Subcutaneous abdominal adipose tissue (tissue), 5 donors: ENCODE measurements around the gene CYB561D1.

Source experiments
- H3K27ac ChIP-seq: one replicate; pipeline ENCODE4 v1.7.0; 2013; ENCODE audit warnings: low read depth, mild to moderate bottlenecking, inconsistent platforms, low read length, moderate library complexity
- H3K27me3 ChIP-seq, 5 donors: one replicate each; pipeline ENCODE4 v1.7.0; 2013; ENCODE audit warnings: low read length in 5 of 5, inconsistent platforms in 1 of 5; ENCODE audit not compliant: control insufficient read depth in 5 of 5, insufficient read depth in 4 of 5
- H3K36me3 ChIP-seq, 5 donors: one replicate each; pipeline ENCODE4 v1.7.0; 2013; ENCODE audit warnings: low read length in 5 of 5; ENCODE audit not compliant: control insufficient read depth in 5 of 5, insufficient read depth in 5 of 5
- H3K4me1 ChIP-seq, 5 donors: one replicate each; pipeline ENCODE4 v1.7.0; 2013; ENCODE audit warnings: low read length in 5 of 5, mild to moderate bottlenecking in 3 of 5, moderate library complexity in 1 of 5; ENCODE audit not compliant: control insufficient read depth in 5 of 5, insufficient read depth in 5 of 5
- H3K4me3 ChIP-seq, 5 donors: one replicate each; pipeline ENCODE4 v1.7.0; 2013; ENCODE audit warnings: low read length in 5 of 5, low read depth in 1 of 5
- H3K9ac ChIP-seq, 5 donors: one replicate each; pipeline ENCODE4 v1.7.0; 2013; ENCODE audit warnings: low read length in 5 of 5, mild to moderate bottlenecking in 4 of 5, moderate library complexity in 3 of 5
- H3K9me3 ChIP-seq, 5 donors: one replicate each; pipeline ENCODE4 v1.7.0; 2013; ENCODE audit warnings: low read length in 5 of 5; ENCODE audit not compliant: control insufficient read depth in 5 of 5
- donor health status: healthy.
- donor health status: healthy.
- donor health status: healthy.
- donor health status: healthy.
- donor health status: healthy.

CYB561D1 gene

DNA sequence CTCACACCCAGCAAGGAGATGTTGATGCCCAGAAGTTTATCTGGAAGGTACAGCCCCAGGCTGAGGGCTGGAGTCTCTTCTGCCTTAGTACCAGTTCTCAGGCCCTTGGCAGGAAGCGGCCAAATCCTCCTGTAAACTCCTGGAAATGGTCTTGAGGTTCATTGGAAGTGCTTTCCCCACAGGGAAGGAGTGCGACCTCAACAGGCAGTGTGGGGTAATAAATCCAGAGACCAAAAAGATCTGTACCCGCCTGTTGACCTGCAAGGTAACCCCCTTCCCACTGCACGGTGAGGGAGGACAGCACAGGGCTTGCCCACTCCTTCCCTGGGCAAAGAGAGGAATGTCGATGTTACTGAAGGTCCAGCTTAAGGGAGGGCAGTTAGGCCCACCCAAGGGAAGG lies 5.7 kb upstream of the CYB561D1 start:
- Histone ChIP-seq H3K36me3 (peaks cover 0 to 29% (median 12%) of the 10 kb centered on the region in 5 donors), H3K9me3 (no peaks in the 10 kb centered on the region), H3K27ac (no peak overlapping the region), H3K4me1 (peaks cover 3 to 19% (median 14%) of the 10 kb centered on the region in 5 donors), H3K27me3 (no peaks in the 10 kb centered on the region), H3K9ac (no peak overlapping the region), H3K4me3 (no peak overlapping the region)

DNA sequence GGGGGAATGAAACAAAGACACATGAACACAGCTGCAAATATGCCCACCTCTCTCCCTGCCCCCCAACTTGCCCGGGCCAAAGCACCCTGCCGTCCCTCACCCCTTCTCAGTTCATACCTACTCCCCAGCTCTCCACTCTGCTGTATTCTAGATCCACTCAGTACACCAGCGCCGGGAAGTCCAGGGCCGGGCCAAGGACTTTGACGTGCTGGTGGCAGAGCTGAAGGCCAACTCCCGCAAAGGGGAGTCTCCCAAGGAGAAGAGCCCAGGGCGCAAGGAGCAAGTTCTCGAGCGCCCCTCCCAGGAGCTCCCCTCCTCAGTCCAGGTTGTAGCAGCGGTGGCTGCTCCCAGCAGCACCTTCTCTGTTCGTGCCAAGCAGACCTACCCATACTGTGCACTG lies 5.2 kb upstream of the CYB561D1 start:
- no peaks in the 10 kb centered on the region for H3K9me3 ChIP-seq
- H3K36me3 ChIP-seq: peaks cover 0 to 29% (median 12%) of the 10 kb centered on the region in 5 donors
- no peak overlapping the region for H3K9ac ChIP-seq
- no peak overlapping the region for H3K4me3 ChIP-seq
- H3K27ac ChIP-seq: no peak overlapping the region
- H3K4me1 ChIP-seq: peaks cover 4 to 20% (median 15%) of the 10 kb centered on the region in 5 donors
- no peaks in the 10 kb centered on the region for H3K27me3 ChIP-seq

- no peak overlapping the region for H3K4me3 ChIP-seq
- no peaks in the 10 kb centered on the region for H3K9me3 ChIP-seq
- H3K36me3 ChIP-seq: peaks cover 0 to 29% (median 12%) of the 10 kb centered on the region in 5 donors
- H3K27ac ChIP-seq: no peak overlapping the region
- peaks cover 3 to 22% (median 17%) of the 10 kb centered on the region in 5 donors for H3K4me1 ChIP-seq
- H3K9ac ChIP-seq: no peak overlapping the region
- no peaks in the 10 kb centered on the region for H3K27me3 ChIP-seq
These were observed 3.6 kb upstream of the CYB561D1 start for GRCh38 chr1:109490029-109490933.

- Histone ChIP-seq H3K9ac (no peak overlapping the region), H3K4me3 (no peak overlapping the region), H3K27me3 (no peaks in the 10 kb centered on the region), H3K4me1 (peaks cover 3 to 26% (median 17%) of the 10 kb centered on the region in 5 donors), H3K9me3 (no peaks in the 10 kb centered on the region), H3K36me3 (peaks cover 0 to 32% (median 12%) of the 10 kb centered on the region in 5 donors), H3K27ac (no peak overlapping the region)
These were observed 3.0 kb upstream of the CYB561D1 start for GRCh38 chr1:109490934-109491302.

GRCh38 chr1:109491372-109491771 lies 2.5 kb upstream of the CYB561D1 start:
- no peak overlapping the region for H3K27ac ChIP-seq
- H3K36me3 ChIP-seq: peaks cover 0 to 33% (median 15%) of the 10 kb centered on the region in 5 donors
- H3K9me3 ChIP-seq: no peaks in the 10 kb centered on the region
- H3K4me3 ChIP-seq: no peak overlapping the region
- H3K4me1 ChIP-seq: peaks cover 3 to 26% (median 17%) of the 10 kb centered on the region in 5 donors
- no peak overlapping the region for H3K9ac ChIP-seq
- no peaks in the 10 kb centered on the region for H3K27me3 ChIP-seq

DNA sequence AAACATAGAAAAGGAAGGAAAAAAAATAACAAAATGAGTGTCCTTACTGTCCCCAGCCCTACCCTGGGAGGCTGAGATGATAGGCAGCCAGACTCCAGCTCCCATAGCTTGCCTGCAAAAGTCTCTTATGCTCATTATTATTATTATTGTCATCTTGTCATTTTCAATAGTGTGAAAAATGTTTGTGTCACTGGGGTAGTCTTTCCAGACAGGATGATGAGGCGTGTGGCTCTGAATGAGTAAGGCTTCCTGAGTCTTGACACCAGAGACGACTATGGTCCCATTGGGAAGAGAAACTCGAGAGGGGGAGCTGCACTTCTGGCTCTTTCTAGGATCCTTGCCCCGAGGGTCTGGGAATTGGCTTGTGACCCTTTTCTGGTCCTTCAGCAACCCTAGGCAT lies 1.1 kb upstream of the CYB561D1 start:
- Histone ChIP-seq H3K4me3 (no peak overlapping the region), H3K27me3 (no peaks in the 10 kb centered on the region), H3K9me3 (no peaks in the 10 kb centered on the region), H3K9ac (no peak overlapping the region), H3K4me1 (peaks cover 3 to 26% (median 17%) of the 10 kb centered on the region in 5 donors), H3K36me3 (peaks cover 0 to 40% (median 28%) of the 10 kb centered on the region in 5 donors), H3K27ac (no peak overlapping the region)

GRCh38 chr1:109493227-109493626 lies 667 bp upstream of the CYB561D1 start:
- Histone ChIP-seq H3K4me1 (peaks cover 3 to 26% (median 17%) of the 10 kb centered on the region in 5 donors), H3K9ac (peak overlapping the region in 4 of 5 donors; percentile 23 to 64 (median 40)), H3K9me3 (no peaks in the 10 kb centered on the region), H3K36me3 (peaks cover 0 to 41% (median 29%) of the 10 kb centered on the region in 5 donors), H3K4me3 (peak overlapping the region in 3 of 5 donors; percentile 61 to 99 (median 95)), H3K27ac (no peak overlapping the region), H3K27me3 (no peaks in the 10 kb centered on the region)

DNA sequence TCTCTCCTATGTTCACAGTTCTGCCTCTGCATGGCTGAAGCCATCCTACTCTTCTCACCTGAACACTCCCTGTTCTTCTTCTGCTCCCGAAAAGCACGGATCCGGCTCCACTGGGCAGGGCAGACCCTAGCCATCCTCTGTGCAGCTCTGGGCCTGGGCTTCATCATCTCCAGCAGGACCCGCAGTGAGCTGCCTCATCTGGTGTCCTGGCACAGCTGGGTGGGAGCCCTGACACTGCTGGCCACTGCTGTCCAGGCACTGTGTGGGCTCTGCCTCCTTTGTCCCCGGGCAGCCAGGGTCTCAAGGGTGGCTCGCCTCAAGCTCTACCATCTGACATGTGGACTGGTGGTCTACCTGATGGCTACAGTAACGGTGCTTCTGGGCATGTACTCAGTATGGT lies 1.8 kb downstream of the CYB561D1 start:
- Histone ChIP-seq H3K27ac (no peak overlapping the region), H3K4me1 (peaks cover 3 to 25% (median 17%) of the 10 kb centered on the region in 5 donors), H3K36me3 (peaks cover 0 to 39% (median 31%) of the 10 kb centered on the region in 5 donors), H3K9me3 (no peaks in the 10 kb centered on the region), H3K27me3 (no peaks in the 10 kb centered on the region), H3K9ac (no peak overlapping the region), H3K4me3 (no peak overlapping the region)

DNA sequence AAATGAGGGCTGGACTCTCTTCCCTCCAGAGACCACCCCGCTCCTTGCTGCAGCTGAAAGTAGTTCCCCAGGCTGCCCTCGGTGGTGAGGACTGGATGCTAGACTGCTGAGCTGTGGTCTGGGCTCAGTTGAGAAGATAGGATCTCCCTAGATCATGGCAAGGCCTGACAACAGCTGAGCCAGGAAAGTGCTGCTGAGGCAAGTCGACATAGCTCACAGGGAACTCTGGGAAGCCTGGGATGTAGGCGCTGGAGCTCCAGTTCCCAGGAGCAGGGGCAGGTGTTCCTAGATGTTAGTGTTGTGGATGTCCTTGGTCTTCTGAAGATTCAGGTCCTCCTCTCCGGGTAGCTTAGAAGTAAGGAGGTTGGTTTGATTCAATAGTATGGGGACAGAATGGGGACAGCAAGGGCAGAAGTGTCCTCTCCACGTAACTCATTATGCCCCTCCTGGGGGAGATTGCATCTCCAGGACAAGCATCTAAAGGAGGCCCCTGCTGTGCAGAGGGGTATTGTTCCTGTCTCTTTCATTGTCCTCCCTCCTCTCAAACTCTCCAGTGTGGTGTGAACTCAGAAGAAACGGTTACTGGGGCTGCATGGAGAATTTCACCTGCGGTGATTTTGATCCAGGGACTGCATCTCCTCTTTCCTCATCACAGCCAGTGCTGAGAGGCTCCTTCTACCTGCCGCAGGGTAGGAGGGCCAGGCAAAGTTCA lies 3.7 kb downstream of the CYB561D1 start:
- no peak overlapping the region for H3K9ac ChIP-seq
- no peak overlapping the region for H3K27ac ChIP-seq
- peaks cover 0 to 52% (median 34%) of the 10 kb centered on the region in 5 donors for H3K36me3 ChIP-seq
- no peaks in the 10 kb centered on the region for H3K9me3 ChIP-seq
- peaks cover 3 to 24% (median 17%) of the 10 kb centered on the region in 5 donors for H3K4me1 ChIP-seq
- H3K27me3 ChIP-seq: no peaks in the 10 kb centered on the region
- no peak overlapping the region for H3K4me3 ChIP-seq
